Adrenal gland (tissue), 12 donors: Measurements from ENCODE around the gene CPLANE2. TPM values are rescaled to one million over a fixed set of nuclear protein-coding genes. Genes with fewer than 3 reads are reported as not detected.
A peak's percentile ranks its signal among the peaks of the same experiment; 100 is the strongest.

ENCODE experiments used
- DNase-seq, 7 donors: peaks; one replicate each; pipeline ENCODE4 v3.0.0-alpha.2; 2019 to 2020
- H3K27ac ChIP-seq, 5 donors: fragments of 200-600 bp; sonication (generic) in 4 of 5; 1 replicate in 3 of 5; 2 replicates in 2 of 5; pipeline versions ENCODE4 v1.5.1 to v1.8.0; 2016 to 2020; ENCODE audit warnings: mild to moderate bottlenecking in 1 of 5
- H3K27me3 ChIP-seq: fragments of 200-600 bp; 2 replicates; pipeline ENCODE4 v1.8.0; 2021
- H3K36me3 ChIP-seq, 2 donors: fragments of 200-600 bp; replicated peaks in 1 of 2; 1 replicate in 1 of 2; 2 replicates in 1 of 2; pipeline versions ENCODE4 v1.5.1 to v1.8.0; 2018 to 2022
- H3K4me1 ChIP-seq, 2 donors: fragments of 200-600 bp; replicated peaks in 1 of 2; 1 replicate in 1 of 2; 2 replicates in 1 of 2; pipeline versions ENCODE4 v1.5.1 to v1.8.0; 2018 to 2021
- H3K4me3 ChIP-seq, 4 donors: fragments of 200-600 bp; sonication (generic) in 3 of 4; one replicate each; pipeline ENCODE4 v1.5.1; 2016 to 2018
- H3K9me3 ChIP-seq, 3 donors: fragments of 200-600 bp; sonication (generic) in 1 of 3; replicated peaks in 1 of 3; 1 replicate in 2 of 3; 2 replicates in 1 of 3; pipeline versions ENCODE4 v1.5.1 to v1.8.0; 2016 to 2021
- POLR2A ChIP-seq, 2 donors: fragments of 450-650 bp; IDR thresholded peaks; one replicate each; pipeline ENCODE4 v1.6.1; 2017; ENCODE audit warnings: antibody characterized with exemption in 2 of 2, mild to moderate bottlenecking in 2 of 2, moderate library complexity in 1 of 2
- WGBS, 4 donors: extraction: QIAGEN DNeasy Blood & Tissue Kit in 2 of 4; methylation state at CpG; one replicate each; pipeline versions ENCODE4 v1.1.5 to v1.1.7; 2013 to 2017; 5-methylcytosine and 5-hydroxymethylcytosine counted together
- intact Hi-C, 2 donors: fragments of 100-400 bp; cut with DNase I; formaldehyde crosslinking; loops; one replicate each; pipeline versions ENCODE4 v1.14.1 to v1.15.0; 2022 to 2023
- polyA plus RNA-seq, 3 donors: library from polyadenylated mRNA; stranded (reverse); fragments of 200-250 nt in 2 of 3; fragments of 350-450 nt in 1 of 3; fragmentation: Illumina TruSeq in 1 of 3; extraction: RNeasy Lipid Tissue Mini Kit (QIAGEN cat#74804) in 1 of 3; gene quantifications; one replicate each; pipeline ENCODE4 v1.2.3, GENCODE V29; 2013 to 2014
- total RNA-seq, 9 donors: library from RNA; depleted of rRNA in 4 of 9; stranded (reverse); fragments of >200 nt in 4 of 9; fragments of 120-200 nt in 1 of 9; fragmentation: NEBNext Ultra II Directional in 1 of 9; extraction: Animal tissue kit (Norgen Biotek cat#: 25700) in 1 of 9; gene quantifications; one replicate each; pipeline versions ENCODE4 v1.1.0 to v1.2.4, GENCODE V29; 2013 to 2023
- TF ChIP-seq, protein P1 (sequence below), 6 experiments: fragments of 450-650 bp in 4 of 6; fragments of 200-600 bp in 2 of 6; sonication (generic) in 1 of 6; IDR thresholded peaks; 1 replicate in 5 of 6; 2 replicates in 1 of 6; pipeline versions ENCODE4 v1.5.1 to v1.8.0; 2016 to 2021; ENCODE audit warnings: antibody characterized with exemption in 6 of 6, mild to moderate bottlenecking in 2 of 6, moderate library complexity in 1 of 6
- donor health status: healthy with polysubstance abuse.
- donor health status: Bipolar disorder and iron deficiency.
- donor health status: DM: yes; HTN: yes; CAD: no.
- donor health status: DM: no; HTN: no; CAD: no.
- donor health status: DM: no; HTN: no; CAD: no.
- donor health status: DM: yes; HTN: yes; CAD: no.

The CPLANE2 gene
- total and polyA plus RNA-seq, 12 donors, result 2.8 to 21.3 (median 11.5) TPM

DNA sequence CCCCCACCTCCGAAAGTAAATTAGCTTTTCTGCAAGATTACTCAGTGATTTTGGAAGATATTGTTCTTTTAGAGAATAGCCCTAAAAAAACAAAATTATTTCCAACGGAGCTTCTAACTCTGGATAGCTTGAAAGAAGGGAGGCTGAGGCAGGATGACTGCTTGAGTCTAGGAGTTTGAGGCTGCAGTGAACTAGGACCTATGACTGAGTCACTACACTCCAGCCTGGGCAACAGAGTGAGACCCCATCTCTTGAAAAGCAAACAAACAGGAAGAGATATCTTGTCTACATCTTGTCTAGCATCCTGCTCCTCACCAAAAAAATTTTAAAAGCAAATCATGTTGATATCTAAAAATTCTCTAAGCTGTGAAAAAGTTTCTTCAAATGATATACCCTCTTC lies 42.2 kb upstream of the CPLANE2 start:
- 69 to 88% (median 80%) methylated on average over 2 of the region's 2 CpGs for WGBS, 4 donors

DNA sequence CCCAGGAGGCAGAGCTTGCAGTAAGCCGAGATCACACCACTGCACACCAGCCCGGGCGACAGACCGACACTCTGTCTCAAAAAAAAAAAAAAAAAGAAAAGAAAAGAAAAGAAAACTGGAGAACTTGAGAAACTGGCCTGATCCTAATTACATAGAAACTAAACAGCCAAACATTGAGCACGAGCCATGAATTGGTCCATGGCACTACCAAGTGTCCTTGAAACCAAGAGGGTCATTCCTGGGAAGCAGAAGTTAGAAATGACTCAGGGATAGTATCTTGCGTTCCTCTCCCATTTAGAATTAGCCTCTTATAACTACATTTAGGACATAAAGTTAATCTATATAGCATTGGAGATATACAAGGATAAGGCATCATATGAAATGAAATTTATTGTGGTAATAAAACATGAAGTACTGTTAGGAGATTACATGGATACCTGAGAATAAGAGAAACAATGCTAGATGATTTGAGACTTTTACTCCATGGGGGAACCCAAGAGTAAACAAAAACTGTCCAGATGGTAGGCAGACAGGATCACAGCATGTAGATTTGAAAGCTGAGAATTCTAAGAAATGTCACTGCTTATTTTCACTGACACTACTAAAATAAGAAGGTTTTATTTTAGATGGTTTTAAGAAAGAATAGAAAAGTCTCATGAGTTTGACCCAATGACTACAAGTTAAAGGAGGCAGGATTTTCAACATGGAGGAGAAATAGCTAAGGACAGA lies 39.5 kb upstream of the CPLANE2 start:
- 63 to 74% (median 71%) methylated on average over 6 of the region's 6 CpGs for WGBS, 4 donors
- Histone ChIP-seq H3K4me3 (no peak overlapping the region), H3K4me1 (peaks cover 4 to 13% of the 10 kb centered on the region in 2 donors), H3K27me3 (no peaks in the 10 kb centered on the region), H3K9me3 (no peaks in the 10 kb centered on the region), H3K27ac (no peak overlapping the region), H3K36me3 (no peaks in the 10 kb centered on the region)
- TF ChIP-seq, protein P1, sequence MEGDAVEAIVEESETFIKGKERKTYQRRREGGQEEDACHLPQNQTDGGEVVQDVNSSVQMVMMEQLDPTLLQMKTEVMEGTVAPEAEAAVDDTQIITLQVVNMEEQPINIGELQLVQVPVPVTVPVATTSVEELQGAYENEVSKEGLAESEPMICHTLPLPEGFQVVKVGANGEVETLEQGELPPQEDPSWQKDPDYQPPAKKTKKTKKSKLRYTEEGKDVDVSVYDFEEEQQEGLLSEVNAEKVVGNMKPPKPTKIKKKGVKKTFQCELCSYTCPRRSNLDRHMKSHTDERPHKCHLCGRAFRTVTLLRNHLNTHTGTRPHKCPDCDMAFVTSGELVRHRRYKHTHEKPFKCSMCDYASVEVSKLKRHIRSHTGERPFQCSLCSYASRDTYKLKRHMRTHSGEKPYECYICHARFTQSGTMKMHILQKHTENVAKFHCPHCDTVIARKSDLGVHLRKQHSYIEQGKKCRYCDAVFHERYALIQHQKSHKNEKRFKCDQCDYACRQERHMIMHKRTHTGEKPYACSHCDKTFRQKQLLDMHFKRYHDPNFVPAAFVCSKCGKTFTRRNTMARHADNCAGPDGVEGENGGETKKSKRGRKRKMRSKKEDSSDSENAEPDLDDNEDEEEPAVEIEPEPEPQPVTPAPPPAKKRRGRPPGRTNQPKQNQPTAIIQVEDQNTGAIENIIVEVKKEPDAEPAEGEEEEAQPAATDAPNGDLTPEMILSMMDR (IDR thresholded peaks at IDR 0.05), result no peak
- no peak for TF ChIP-seq POLR2A (IDR thresholded peaks at IDR 0.05)
- intact Hi-C loops, result no loop called here
- DNase-seq, result peak in 2 of 7 donors; percentile 37 to 38

More for the DNA sequence above, 42.2 kb upstream of the CPLANE2 start:
- Histone ChIP-seq H3K27me3 (no peaks in the 10 kb centered on the region), H3K4me3 (no peak overlapping the region), H3K36me3 (no peaks in the 10 kb centered on the region), H3K4me1 (peaks cover 4 to 13% of the 10 kb centered on the region in 2 donors), H3K27ac (no peak overlapping the region), H3K9me3 (no peaks in the 10 kb centered on the region)
- intact Hi-C loops, result no loop called here
- no peak for DNase-seq
- TF ChIP-seq, protein P1 (IDR thresholded peaks at IDR 0.05), result no peak
- TF ChIP-seq POLR2A (IDR thresholded peaks at IDR 0.05), result no peak

DNA sequence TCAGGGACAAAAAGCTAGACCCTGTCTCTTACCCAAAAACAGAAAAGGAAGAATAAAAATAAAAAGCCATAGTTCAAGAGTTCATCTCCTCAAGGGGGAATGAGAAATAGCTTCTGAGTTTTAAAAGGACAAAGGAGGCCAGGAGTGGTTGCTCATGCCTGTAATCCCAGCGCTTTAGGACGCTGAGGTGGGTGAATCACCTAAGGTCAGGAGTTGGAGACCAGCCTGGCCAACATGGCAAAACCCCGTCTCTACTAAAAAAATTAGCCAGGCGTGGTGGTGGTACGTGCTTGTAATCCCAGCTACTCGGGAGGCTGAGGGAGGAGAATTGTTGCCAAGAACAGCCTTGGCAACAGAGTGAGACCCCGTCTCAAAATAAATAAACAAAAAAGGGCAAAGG lies 38.6 kb upstream of the CPLANE2 start:
- Histone ChIP-seq H3K36me3 (no peaks in the 10 kb centered on the region), H3K4me1 (peaks cover 4 to 13% of the 10 kb centered on the region in 2 donors), H3K27me3 (no peaks in the 10 kb centered on the region), H3K4me3 (no peak overlapping the region), H3K27ac (peak overlapping the region in 2 of 5 donors; percentile 35 to 36), H3K9me3 (no peaks in the 10 kb centered on the region)
- WGBS, 4 donors, result 53 to 73% (median 64%) methylated on average over 7 of the region's 7 CpGs
- TF ChIP-seq POLR2A (IDR thresholded peaks at IDR 0.05), result no peak
- TF ChIP-seq, protein P1 (IDR thresholded peaks at IDR 0.05), result no peak
- DNase-seq, result peak in 1 of 7 donors; percentile 20
- intact Hi-C loops, result no loop called here

DNA sequence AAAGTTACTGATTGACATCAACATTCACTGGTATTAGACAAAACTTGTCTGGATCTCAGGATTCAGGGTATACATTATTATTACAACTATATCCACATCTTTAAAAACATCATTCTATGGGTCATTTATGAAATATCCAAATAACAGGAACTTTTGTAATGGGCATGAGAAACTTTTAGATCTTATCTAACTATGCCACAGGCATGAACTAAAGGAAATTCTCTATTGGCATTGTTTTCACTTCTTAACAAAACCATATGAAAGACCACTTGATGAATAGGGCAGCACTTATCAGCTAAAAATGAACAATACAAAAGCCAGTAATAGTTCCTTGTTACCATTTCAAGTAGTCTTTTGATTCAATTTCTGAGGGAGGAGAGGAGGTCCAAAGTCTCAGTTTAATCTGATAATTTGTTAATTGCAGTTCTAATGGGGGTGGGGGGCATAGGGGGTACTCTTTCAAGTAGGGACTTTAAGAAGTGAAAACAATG lies 30.8 kb upstream of the CPLANE2 start:
- intact Hi-C loops, result no loop called here
- Histone ChIP-seq H3K27ac (no peak overlapping the region), H3K4me3 (no peak overlapping the region), H3K9me3 (no peaks in the 10 kb centered on the region), H3K36me3 (no peaks in the 10 kb centered on the region), H3K4me1 (peaks cover 6 to 34% of the 10 kb centered on the region in 2 donors), H3K27me3 (no peaks in the 10 kb centered on the region)
- TF ChIP-seq, protein P1 (IDR thresholded peaks at IDR 0.05), result no peak
- no peak for TF ChIP-seq POLR2A (IDR thresholded peaks at IDR 0.05)
- DNase-seq, result no peak
